Kidney (tissue), 14 donors: ENCODE data around the gene STKLD1. TPM values are rescaled to one million over a fixed set of nuclear protein-coding genes. Genes with fewer than 3 reads are reported as not detected.

Experiments
- DNase-seq, 5 donors: peaks; one replicate each; pipeline ENCODE4 v3.0.0-alpha.2; 2013 to 2020
- FAIRE-seq: peaks from 2 replicates; lab custom pipeline; 2012; peaks lifted over from hg19 to GRCh38; lab: Jason Lieb, UNC
- H3K27ac ChIP-seq, 2 donors: one replicate each; pipeline ENCODE4 v1.7.0; 2013; ENCODE audit warnings: low read depth in 2 of 2, low read length in 2 of 2, inconsistent platforms in 1 of 2
- H3K27me3 ChIP-seq: one replicate; pipeline ENCODE4 v1.7.1; 2013; ENCODE audit warnings: low read length, inconsistent platforms; ENCODE audit not compliant: control insufficient read depth, insufficient read depth
- H3K36me3 ChIP-seq, 3 donors: one replicate each; pipeline versions ENCODE4 v1.7.0 to v1.7.1; 2013; ENCODE audit warnings: low read length in 3 of 3, control low read depth in 1 of 3, inconsistent platforms in 1 of 3; ENCODE audit not compliant: insufficient read depth in 3 of 3, control insufficient read depth in 2 of 3
- H3K4me1 ChIP-seq, 3 donors: one replicate each; pipeline versions ENCODE4 v1.7.0 to v1.7.1; 2013; ENCODE audit warnings: low read length in 3 of 3, inconsistent platforms in 1 of 3, low read depth in 1 of 3; ENCODE audit not compliant: control insufficient read depth in 2 of 3, insufficient read depth in 2 of 3
- H3K4me3 ChIP-seq, 3 donors: one replicate each; pipeline versions ENCODE4 v1.7.0 to v1.8.1; 2013; ENCODE audit warnings: low read length in 3 of 3, control low read depth in 1 of 3, inconsistent platforms in 1 of 3
- H3K9ac ChIP-seq, 3 donors: one replicate each; pipeline versions ENCODE4 v1.7.0 to v1.7.1; 2013; ENCODE audit warnings: low read length in 3 of 3, control low read depth in 1 of 3, inconsistent platforms in 1 of 3
- H3K9me3 ChIP-seq, 3 donors: one replicate each; pipeline versions ENCODE4 v1.7.0 to v1.7.1; 2013; ENCODE audit warnings: low read length in 3 of 3, control low read depth in 1 of 3, inconsistent platforms in 1 of 3; ENCODE audit not compliant: control insufficient read depth in 2 of 3, insufficient read depth in 1 of 3
- intact Hi-C: fragments of 100-400 bp; cut with DNase I; formaldehyde crosslinking; loops from one replicate; pipeline ENCODE4 v1.11.1; 2022
- polyA plus RNA-seq: library from polyadenylated mRNA; stranded (reverse); fragments of 350-450 nt; fragmentation: Illumina TruSeq; extraction: RNeasy Lipid Tissue Mini Kit (QIAGEN cat#74804); gene quantifications from one replicate; pipeline ENCODE4 v1.2.3, GENCODE V29; 2014; ENCODE audit warnings: low read depth, low replicate concordance; ENCODE audit not compliant: insufficient read depth
- total RNA-seq: library from RNA; stranded (reverse); fragmentation: NEBNext Ultra II Directional; extraction: Animal tissue kit (Norgen Biotek cat#: 25700); gene quantifications from one replicate; pipeline ENCODE4 v1.2.1, GENCODE V29; 2021
- TF ChIP-seq, protein P1 (sequence below): IDR thresholded peaks from 3 replicates; pipeline ENCODE4 v1.5.1; 2012; ENCODE audit warnings: mild to moderate bottlenecking, moderate library complexity, borderline replicate concordance; ENCODE audit not compliant: insufficient read depth; ENCODE audit errors: extremely low read depth
- donor health status: control.
- donor health status: control.
- donor health status: control.
- donor health status: control.
- donor health status: control.
- donor health status: DM: yes; HTN: yes; CAD: no.
- donor health status: Normal renal cell carcinoma (clear cell type).

Gene STKLD1
- total and polyA plus RNA-seq, 2 donors from 2014 or later, result 1.9 to 4.0 TPM

DNA sequence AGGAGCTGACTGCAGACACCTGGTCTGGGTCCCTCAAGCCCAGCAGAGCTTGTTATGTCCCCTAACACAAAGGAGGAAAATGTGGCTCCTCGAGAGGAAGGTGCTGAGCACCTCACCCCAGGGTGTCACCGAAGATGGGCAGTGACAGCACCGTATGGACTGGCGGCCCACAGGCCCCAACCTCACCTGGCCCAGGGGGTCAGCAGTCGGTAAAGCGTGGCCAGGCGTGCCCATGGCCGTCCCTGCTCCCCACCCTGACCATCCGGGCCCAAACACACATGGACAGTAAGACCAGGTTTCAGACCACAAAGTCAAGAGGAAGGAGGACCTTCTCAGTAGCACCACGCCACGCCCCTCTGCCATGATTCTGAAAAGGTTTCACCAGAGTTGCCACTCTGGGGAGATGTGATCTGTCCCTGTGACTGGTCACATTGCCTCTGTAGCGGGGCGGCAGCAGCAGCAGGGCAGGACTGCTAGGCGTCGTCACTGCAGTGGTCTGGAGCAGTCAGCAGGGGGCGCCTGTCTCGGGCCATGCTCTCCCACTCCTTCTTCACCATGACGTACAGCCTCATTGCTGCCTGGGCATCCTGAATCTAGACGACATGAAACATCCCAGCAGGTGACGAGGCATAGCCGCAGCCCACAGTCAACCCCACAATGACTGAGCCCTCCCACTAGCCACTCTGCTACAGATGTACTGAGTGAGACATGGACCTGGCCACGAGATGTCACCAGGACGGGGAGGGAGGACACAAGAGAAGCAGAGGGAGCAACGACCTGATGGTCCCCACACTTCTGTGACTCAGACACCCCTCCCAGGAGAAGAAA, 30.5 kb downstream of the STKLD1 start:
- Histone ChIP-seq H3K9ac (no peak overlapping the region), H3K9me3 (no peaks in the 10 kb centered on the region), H3K27me3 (no peaks in the 10 kb centered on the region), H3K27ac (peak overlapping the region in 1 of 2 donors; percentile 9), H3K4me1 (no peaks in the 10 kb centered on the region), H3K36me3 (peaks cover 0 to 17% (median 12%) of the 10 kb centered on the region in 3 donors), H3K4me3 (no peak overlapping the region)
- TF ChIP-seq, protein P1, sequence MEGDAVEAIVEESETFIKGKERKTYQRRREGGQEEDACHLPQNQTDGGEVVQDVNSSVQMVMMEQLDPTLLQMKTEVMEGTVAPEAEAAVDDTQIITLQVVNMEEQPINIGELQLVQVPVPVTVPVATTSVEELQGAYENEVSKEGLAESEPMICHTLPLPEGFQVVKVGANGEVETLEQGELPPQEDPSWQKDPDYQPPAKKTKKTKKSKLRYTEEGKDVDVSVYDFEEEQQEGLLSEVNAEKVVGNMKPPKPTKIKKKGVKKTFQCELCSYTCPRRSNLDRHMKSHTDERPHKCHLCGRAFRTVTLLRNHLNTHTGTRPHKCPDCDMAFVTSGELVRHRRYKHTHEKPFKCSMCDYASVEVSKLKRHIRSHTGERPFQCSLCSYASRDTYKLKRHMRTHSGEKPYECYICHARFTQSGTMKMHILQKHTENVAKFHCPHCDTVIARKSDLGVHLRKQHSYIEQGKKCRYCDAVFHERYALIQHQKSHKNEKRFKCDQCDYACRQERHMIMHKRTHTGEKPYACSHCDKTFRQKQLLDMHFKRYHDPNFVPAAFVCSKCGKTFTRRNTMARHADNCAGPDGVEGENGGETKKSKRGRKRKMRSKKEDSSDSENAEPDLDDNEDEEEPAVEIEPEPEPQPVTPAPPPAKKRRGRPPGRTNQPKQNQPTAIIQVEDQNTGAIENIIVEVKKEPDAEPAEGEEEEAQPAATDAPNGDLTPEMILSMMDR, result peak; percentile 95
- DNase-seq (peak; percentile 78 to 90 (median 80)), FAIRE-seq (no peak)
- intact Hi-C loops, result loop anchor here (5.0 kb wide), 1 partner anchor 81 kb away; no protein-coding TSS in a partner anchor

DNA sequence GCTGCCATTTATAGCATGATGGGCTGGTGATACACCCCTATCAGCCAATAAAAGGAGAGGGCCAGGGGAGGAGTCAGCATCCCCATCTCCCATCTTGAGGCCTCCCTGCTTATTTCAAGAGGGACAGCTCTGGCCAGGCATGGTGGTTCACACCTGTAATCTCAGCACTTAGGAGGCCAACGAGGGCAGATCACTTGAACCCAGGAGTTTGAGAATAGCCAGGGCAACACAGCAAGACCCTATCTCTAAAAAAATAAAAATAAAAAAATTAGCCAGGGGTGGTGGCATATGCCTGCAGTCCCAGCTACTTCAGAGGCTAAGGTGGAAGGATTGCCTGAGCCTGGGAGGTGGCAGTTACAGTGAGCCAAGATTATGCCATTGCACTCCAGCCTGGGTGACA, 31.9 kb downstream of the STKLD1 start:
- no peak for FAIRE-seq
- Histone ChIP-seq H3K9me3 (no peaks in the 10 kb centered on the region), H3K27me3 (no peaks in the 10 kb centered on the region), H3K27ac (no peak overlapping the region), H3K9ac (no peak overlapping the region), H3K4me3 (no peak overlapping the region), H3K4me1 (no peaks in the 10 kb centered on the region), H3K36me3 (peaks cover 2 to 29% (median 16%) of the 10 kb centered on the region in 3 donors)
- no peak for DNase-seq
- TF ChIP-seq, protein P1, result no peak
- intact Hi-C loops, result loop anchor here (5.0 kb wide), 1 partner anchor 79 kb away; no protein-coding TSS in a partner anchor

DNA sequence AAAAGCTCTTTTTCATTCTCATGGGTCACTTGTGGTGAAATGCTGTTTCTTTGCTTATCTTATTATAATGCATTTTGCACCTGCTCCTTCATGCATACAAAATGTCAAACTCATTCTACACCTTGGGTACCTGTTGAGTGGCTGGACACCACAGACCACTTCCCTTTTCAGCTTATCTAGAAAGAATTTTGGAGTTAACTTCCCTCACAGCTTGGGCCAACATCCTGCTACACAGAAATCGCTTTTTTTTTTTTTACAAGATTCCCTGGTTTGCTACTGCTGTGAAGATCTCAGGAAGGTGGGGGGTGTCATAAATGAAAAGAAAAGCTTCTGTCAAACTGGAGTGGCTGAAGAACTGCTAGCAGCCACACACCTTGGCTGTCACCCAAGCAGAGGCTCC, 39.0 kb downstream of the STKLD1 start:
- no peak for FAIRE-seq
- Histone ChIP-seq H3K9ac (no peak overlapping the region), H3K27ac (no peak overlapping the region), H3K4me3 (no peak overlapping the region), H3K36me3 (peaks cover 2 to 32% (median 12%) of the 10 kb centered on the region in 3 donors), H3K4me1 (peaks cover 4 to 8% (median 7%) of the 10 kb centered on the region in 3 donors), H3K27me3 (no peaks in the 10 kb centered on the region), H3K9me3 (no peaks in the 10 kb centered on the region)
- TF ChIP-seq, protein P1, result no peak
- intact Hi-C loops, result no loop called here
- DNase-seq, result no peak
